Right cardiac atrium (tissue), 5 donors: ENCODE results near the gene SRPK1. TPM values are rescaled to one million over a fixed set of nuclear protein-coding genes. Genes with fewer than 3 reads are reported as not detected.
"Not testable (repeated sequence)": the region's sequence is repeated elsewhere in the genome, so short reads cannot be mapped to it uniquely, and the experiment has no call there.

Experiments
- ATAC-seq, 2 donors: fragments of 200-7000 bp; cut with Tn5 transposase; one replicate each; pipeline versions ENCODE4 v1.8.0 to v1.9.1; 2020; ENCODE audit warnings: moderate library complexity in 2 of 2, mild to moderate bottlenecking in 1 of 2
- DNase-seq, 3 donors: peaks; one replicate each; pipeline ENCODE4 v3.0.0-alpha.2; 2020
- H3K27ac ChIP-seq: one replicate; pipeline ENCODE4 v1.5.1; 2013; ENCODE audit warnings: mild to moderate bottlenecking, low read length, control low read depth, moderate library complexity
- H3K27me3 ChIP-seq: one replicate; pipeline ENCODE4 v1.6.1; 2013; ENCODE audit not compliant: control insufficient read depth, insufficient read depth
- H3K4me1 ChIP-seq: one replicate; pipeline ENCODE4 v1.6.1; 2013; ENCODE audit warnings: low read length; ENCODE audit not compliant: control insufficient read depth, insufficient read depth
- H3K4me3 ChIP-seq: one replicate; pipeline ENCODE4 v1.5.1; 2013; ENCODE audit warnings: low read length, control low read depth
- H3K9me3 ChIP-seq: one replicate; pipeline ENCODE4 v1.6.1; 2013; ENCODE audit warnings: low read length; ENCODE audit not compliant: control insufficient read depth
- WGBS: extraction: QIAGEN DNeasy Blood & Tissue Kit; methylation state at CpG from one replicate; pipeline ENCODE4 v1.1.7; 2013; 5-methylcytosine and 5-hydroxymethylcytosine counted together
- intact Hi-C, 4 donors: fragments of 100-400 bp; cut with DNase I; formaldehyde crosslinking; loops; one replicate each; pipeline versions ENCODE4 v1.11.0 to v1.14.0; 2022 to 2023
- polyA plus RNA-seq: library from polyadenylated mRNA; stranded (reverse); fragments of 200-250 nt; gene quantifications from one replicate; pipeline ENCODE4 v1.2.3, GENCODE V29; 2013
- total RNA-seq, 4 donors: library from RNA; stranded (reverse); fragmentation: NEBNext Ultra II Directional; extraction: Animal tissue kit (Norgen Biotek cat#: 25700); gene quantifications; one replicate each; pipeline ENCODE4 v1.2.1, GENCODE V29; 2021
- donor health status: healthy with polysubstance abuse.
- donor health status: DM: no; HTN: yes; CAD: no.
- donor health status: DM: no; HTN: no; CAD: no.
- donor health status: DM: no; HTN: yes; CAD: no; lungs with severe emphysema.
- donor health status: DM: yes; HTN: yes; CAD: no.

Gene SRPK1
- total and polyA plus RNA-seq, 5 donors = 7.8 to 24.0 (median 20.8) TPM

GRCh38 chr6:35911871-35912653 is 8.8 kb downstream of the SRPK1 start:
- WGBS = 97% methylated on average over 8 of the region's 8 CpGs
- no peaks in the 10 kb centered on the region for H3K4me1 ChIP-seq
- H3K4me3 ChIP-seq = no peak overlapping the region
- no peaks in the 10 kb centered on the region for H3K9me3 ChIP-seq
- intact Hi-C loops = no loop called here
- ATAC-seq = no peak
- no peak overlapping the region for H3K27ac ChIP-seq
- DNase-seq = no peak
- H3K27me3 ChIP-seq = no peaks in the 10 kb centered on the region

- H3K4me3 ChIP-seq, H3K9me3 ChIP-seq, DNase-seq, H3K27ac ChIP-seq, ATAC-seq, H3K27me3 ChIP-seq, intact Hi-C loops, H3K4me1 ChIP-seq: not testable (repeated sequence)
- WGBS = 91% methylated on average over 2 of the region's 2 CpGs
Measured at GRCh38 chr6:35909571-35909970, 11.3 kb downstream of the SRPK1 start.

- WGBS = 97% methylated on average over 5 of the region's 5 CpGs
Measured at GRCh38 chr6:35908753-35909401, 12.0 kb downstream of the SRPK1 start.

GRCh38 chr6:35907750-35908149 is 13.1 kb downstream of the SRPK1 start:
- Histone ChIP-seq H3K4me3 (no peak overlapping the region), H3K9me3 (no peaks in the 10 kb centered on the region), H3K27ac (no peak overlapping the region), H3K4me1 (no peaks in the 10 kb centered on the region), H3K27me3 (no peaks in the 10 kb centered on the region)
- intact Hi-C loops = no loop called here
- 86% methylated on average over 6 of the region's 6 CpGs for WGBS
- DNase-seq (no peak), ATAC-seq (no peak)

More at GRCh38 chr6:35908753-35909401, 12.0 kb downstream of the SRPK1 start:
- H3K27ac ChIP-seq, DNase-seq, H3K9me3 ChIP-seq, H3K27me3 ChIP-seq, ATAC-seq, H3K4me1 ChIP-seq, H3K4me3 ChIP-seq, intact Hi-C loops: not testable (repeated sequence)

- intact Hi-C loops = no loop called here
- Histone ChIP-seq H3K4me3 (no peak overlapping the region), H3K27me3 (no peaks in the 10 kb centered on the region), H3K4me1 (no peaks in the 10 kb centered on the region), H3K27ac (no peak overlapping the region), H3K9me3 (no peaks in the 10 kb centered on the region)
- ATAC-seq = no peak
- no peak for DNase-seq
- 66% methylated on average over 2 of the region's 2 CpGs for WGBS
Measured at GRCh38 chr6:35906499-35906846, 14.4 kb downstream of the SRPK1 start.

- Histone ChIP-seq H3K9me3 (no peaks in the 10 kb centered on the region), H3K4me1 (no peaks in the 10 kb centered on the region), H3K27ac (no peak overlapping the region), H3K27me3 (no peaks in the 10 kb centered on the region), H3K4me3 (no peak overlapping the region)
- WGBS = 77% methylated on average over 8 of the region's 8 CpGs
- DNase-seq (no peak), ATAC-seq (no peak)
- intact Hi-C loops = no loop called here
Measured at GRCh38 chr6:35905841-35906498, 14.9 kb downstream of the SRPK1 start.

- H3K9me3 ChIP-seq = no peaks in the 10 kb centered on the region
- intact Hi-C loops = no loop called here
- H3K27ac ChIP-seq = no peak overlapping the region
- no peak for DNase-seq
- no peaks in the 10 kb centered on the region for H3K4me1 ChIP-seq
- WGBS = 73% methylated on average over 2 of the region's 2 CpGs
- no peak for ATAC-seq
- H3K4me3 ChIP-seq = no peak overlapping the region
- no peaks in the 10 kb centered on the region for H3K27me3 ChIP-seq
Measured at GRCh38 chr6:35905141-35905785, 15.6 kb downstream of the SRPK1 start.

GRCh38 chr6:35903679-35904078 is 17.2 kb downstream of the SRPK1 start:
- Histone ChIP-seq H3K4me1 (no peaks in the 10 kb centered on the region), H3K4me3 (no peak overlapping the region), H3K9me3 (no peaks in the 10 kb centered on the region), H3K27me3 (no peaks in the 10 kb centered on the region), H3K27ac (no peak overlapping the region)
- 98% methylated on average over 4 of the region's 4 CpGs for WGBS
- ATAC-seq (no peak), DNase-seq (no peak)
- intact Hi-C loops = no loop called here

- Histone ChIP-seq H3K4me3 (no peak overlapping the region), H3K27ac (no peak overlapping the region), H3K9me3 (no peaks in the 10 kb centered on the region), H3K27me3 (no peaks in the 10 kb centered on the region), H3K4me1 (no peaks in the 10 kb centered on the region)
- intact Hi-C loops = no loop called here
- DNase-seq (no peak), ATAC-seq (no peak)
- WGBS = 88% methylated on average over 4 of the region's 4 CpGs
Measured at GRCh38 chr6:35900448-35900847, 20.4 kb downstream of the SRPK1 start.

GRCh38 chr6:35898003-35898402 is 22.9 kb downstream of the SRPK1 start:
- H3K27me3 ChIP-seq = no peaks in the 10 kb centered on the region
- WGBS = 98% methylated on average over 2 of the region's 2 CpGs
- H3K4me3 ChIP-seq = no peak overlapping the region
- ATAC-seq (no peak), DNase-seq (no peak)
- H3K9me3 ChIP-seq = no peaks in the 10 kb centered on the region
- no peak overlapping the region for H3K27ac ChIP-seq
- H3K4me1 ChIP-seq = no peaks in the 10 kb centered on the region
- intact Hi-C loops = no loop called here

GRCh38 chr6:35897486-35897885 is 23.4 kb downstream of the SRPK1 start:
- no peak for ATAC-seq
- no peak for DNase-seq
- 98% methylated on average over 4 of the region's 4 CpGs for WGBS
- Histone ChIP-seq H3K9me3 (no peaks in the 10 kb centered on the region), H3K27ac (no peak overlapping the region), H3K4me1 (no peaks in the 10 kb centered on the region), H3K4me3 (no peak overlapping the region), H3K27me3 (no peaks in the 10 kb centered on the region)
- intact Hi-C loops = no loop called here
